Cerebellar nuclear complex (tissue), 1 donor: Measurements from ENCODE around the gene TCF23.
"Not testable (repeated sequence)": the region's sequence is repeated elsewhere in the genome, so short reads cannot be mapped to it uniquely, and the experiment has no call there.

ENCODE experiments used
- DNase-seq, 2 experiments: peaks; one replicate each; lab custom pipeline; 2025; lab: John Stamatoyannopoulos, UW

Gene TCF23

DNA sequence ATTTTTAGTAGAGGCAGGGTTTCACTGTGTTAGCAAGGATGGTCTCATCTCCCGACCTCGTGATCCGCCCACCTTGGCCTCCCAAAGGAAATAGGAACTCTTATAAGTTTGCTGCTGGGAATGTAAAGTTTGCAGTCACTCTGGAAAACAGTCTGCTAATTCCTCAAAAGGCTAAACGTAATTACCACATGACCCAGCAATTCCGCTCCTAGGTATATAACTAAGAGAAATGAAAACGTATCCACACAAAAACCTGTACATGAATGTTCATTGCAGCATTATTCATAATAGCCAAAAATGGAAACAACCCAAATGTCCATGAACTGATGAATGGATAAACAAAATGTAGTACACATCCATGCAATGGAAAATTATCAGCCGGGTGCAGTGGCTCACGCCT, 41.2 kb downstream of the TCF23 start:
- DNase-seq = no peak

DNA sequence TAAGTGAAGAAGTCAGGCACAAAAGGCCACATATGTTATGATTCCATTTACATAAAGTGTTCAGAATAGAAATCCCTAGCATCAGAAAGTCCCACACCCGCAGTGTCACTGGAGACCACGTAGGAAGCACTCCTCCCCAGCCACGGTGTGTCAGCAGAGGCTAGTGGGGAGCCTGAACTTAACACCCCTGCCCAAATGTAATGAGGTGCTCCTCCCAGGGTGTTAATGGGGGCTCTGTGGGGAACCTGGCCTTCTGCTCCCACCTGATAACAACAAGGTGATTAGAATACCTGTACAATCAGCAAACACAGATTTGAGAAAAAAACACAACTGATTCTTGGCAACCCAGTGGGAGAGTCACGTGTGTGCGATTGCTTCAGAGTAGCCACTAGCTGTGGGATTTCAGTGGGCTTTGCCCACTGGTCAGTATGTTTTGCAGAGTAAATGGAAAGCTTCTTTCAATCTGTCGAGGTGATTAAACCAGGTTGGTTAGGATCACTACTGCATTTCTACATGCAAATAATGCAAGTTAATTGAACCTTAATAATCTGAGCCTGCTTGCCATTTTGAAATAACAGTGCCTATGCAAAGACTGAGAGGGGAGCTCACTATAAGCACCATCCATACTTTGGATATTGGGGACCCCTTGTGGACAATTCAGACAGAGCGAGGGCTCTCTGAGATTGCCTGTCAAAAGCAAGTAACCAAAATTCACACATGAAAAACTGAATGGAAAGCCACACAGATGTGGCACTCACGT, 42.4 kb downstream of the TCF23 start:
- DNase-seq = peak in 1 of 2 experiments; percentile 3

DNA sequence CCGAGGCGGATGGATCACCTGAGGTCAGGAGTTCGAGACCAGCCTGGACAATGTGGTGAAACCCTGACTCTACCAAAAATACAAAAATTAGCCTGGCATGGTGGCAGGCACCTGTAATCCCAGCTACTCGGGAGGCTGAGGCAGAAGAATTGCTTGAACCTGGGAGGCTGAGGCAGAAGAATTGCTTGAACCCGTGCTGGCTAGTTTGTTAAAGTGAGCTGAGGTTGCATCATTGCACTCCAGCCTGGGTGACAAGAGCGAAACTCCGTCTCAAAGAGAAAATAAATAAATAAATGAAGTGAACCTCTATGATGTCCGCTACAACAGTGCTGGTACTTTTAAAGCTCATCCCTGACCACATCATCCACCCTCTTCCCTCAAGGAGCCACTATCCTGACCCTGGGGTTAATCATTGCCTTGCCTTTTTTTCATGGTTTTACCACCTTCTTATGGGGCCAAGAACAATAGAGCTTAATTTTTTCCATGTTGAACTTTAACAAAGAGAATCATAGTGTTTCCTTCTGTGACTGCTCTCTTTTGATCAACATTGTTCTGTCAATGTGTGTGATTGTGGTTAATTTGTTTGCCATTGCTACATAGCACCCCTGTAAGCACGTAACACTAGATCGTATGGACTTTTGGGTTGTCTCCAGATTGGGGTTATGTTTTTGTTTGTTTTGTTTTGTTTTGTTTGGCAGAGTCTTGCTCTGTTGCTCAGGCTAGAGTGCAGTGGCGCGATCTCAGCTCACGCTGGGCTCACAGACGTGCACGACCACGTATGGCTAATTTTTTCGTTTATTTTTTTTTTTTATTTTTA, 45.9 kb downstream of the TCF23 start:
- DNase-seq = no peak

DNA sequence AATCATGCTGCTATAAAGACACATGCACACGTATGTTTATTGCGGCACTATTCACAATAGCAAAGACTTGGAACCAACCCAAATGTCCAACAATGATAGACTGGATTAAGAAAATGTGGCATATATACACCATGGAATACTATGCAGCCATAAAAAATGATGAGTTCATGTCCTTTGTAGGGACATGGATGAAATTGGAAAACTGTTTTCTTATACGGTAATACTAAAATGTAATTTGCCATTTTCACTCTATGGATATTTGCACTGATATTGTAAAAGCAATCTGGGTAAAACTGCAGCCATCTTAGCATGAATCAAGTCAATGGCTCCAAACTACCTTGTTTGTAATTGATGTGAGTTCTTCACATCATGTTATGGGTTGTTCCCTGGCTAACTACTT, 47.0 kb downstream of the TCF23 start:
- DNase-seq = not testable (repeated sequence)

DNA sequence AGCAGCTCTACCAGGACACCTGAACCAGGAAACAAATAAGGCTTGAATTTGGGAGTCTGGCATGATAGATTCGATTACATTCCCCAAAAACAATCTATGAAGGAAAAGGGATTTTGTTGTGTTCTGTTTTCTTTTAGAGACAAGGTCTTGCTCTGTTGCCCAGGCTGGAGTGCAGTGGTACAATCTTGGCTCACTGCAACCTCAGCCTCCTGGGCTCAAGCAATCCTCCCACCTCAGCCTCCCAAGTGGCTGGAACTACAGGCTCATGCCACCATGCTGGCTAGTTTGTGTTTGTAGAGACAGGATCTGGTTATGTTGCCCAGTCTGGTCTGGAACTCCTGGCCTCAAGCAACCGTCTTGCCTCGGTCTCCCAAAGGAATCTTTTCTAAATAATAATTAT, 49.3 kb downstream of the TCF23 start:
- not testable (repeated sequence) for DNase-seq

DNA sequence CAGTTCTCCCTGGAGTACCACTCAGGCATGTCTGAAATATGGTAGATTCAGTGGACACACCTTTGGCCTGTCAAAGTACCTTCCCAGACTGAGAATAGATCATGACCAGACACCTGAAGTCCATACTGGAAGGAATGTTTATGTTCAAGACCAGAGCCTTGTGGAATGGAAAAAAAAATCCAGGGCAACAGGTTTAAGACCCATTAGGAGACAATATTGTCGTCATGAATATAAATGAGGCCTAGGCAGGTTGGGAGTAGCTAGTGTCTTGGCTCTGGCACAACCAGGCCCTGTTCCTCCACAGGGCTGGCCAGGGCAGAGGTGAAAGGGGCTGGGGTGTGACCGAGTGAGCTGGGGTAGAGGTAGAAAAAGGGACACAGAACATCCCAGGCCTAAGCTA, 49.8 kb downstream of the TCF23 start:
- DNase-seq = no peak

DNA sequence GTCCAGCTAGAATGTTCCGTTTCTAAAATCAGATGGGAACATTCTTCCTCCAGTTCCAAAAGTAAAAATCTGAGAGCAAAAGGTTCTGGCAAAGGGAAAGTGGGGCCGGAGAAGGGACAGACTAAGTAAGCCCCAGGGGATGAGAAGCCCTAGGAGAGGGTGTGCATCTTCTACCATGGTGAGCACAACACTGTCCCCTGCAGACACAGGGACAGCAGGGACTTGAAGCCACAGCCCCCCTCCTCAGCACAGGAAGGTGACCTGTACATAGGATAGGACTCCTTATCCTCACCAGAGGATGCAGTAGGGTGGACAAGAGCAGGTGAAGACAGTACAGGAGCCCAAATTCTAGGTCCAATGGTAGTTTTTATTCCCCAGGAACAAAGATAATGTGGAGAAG, 50.4 kb downstream of the TCF23 start:
- no peak for DNase-seq

DNA sequence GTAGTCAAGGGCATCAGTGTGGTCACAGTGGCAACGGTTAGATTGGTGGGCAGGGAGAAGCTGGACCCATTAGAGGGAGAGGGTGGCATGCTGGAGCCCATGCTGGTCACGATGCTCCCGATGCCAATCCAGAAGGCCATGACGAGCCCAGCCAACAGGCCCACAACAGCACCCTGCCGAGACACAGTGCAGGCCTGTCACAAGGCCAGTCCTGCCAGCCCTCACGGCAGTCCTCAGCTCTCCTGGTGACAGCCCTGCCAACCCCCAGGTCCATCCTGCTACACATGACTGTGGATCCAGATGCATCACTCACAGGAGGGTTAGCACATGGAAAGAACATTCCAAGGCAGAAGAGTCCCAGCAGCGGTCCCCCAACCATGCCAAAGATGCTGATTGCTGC, 52.9 kb downstream of the TCF23 start:
- DNase-seq = no peak

DNA sequence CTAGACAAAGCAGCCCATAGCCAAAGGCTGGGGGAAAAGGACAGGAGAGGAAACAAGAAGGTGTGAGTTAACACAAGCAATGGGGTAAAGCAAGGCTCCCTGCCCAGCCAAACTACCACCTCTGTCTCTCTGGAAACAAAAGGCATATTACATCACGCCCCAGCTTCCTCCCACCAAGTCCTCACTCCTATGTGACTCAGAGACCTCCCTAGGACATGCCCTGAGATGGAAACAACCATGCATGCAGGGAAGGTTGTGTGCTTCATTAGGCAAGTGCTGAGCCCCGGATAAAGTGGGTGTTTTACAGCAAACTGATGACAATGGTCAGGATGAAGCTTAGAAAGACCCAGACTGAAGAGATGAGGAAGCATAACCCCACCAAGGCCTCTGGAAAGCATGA, 54.0 kb downstream of the TCF23 start:
- no peak for DNase-seq

DNA sequence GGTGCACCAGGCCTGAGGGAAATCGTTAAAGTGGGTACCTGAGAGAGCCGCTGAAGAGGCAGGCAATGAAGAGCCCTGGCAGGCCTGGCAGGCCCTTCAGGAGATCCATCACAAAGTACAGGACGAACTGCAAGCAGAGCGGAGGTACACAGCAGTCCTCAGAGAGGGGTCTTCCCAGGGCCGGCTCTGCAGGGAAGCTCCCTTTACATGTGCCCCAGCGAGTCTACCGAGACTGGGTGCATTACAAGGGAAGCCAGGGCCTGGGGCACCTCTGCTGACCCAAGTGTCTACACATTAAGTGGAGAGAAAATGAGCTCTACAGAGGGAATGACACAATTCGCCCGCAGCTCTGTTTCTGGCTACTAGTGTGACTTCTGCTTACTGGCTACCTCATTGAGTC, 54.9 kb downstream of the TCF23 start:
- DNase-seq = no peak

DNA sequence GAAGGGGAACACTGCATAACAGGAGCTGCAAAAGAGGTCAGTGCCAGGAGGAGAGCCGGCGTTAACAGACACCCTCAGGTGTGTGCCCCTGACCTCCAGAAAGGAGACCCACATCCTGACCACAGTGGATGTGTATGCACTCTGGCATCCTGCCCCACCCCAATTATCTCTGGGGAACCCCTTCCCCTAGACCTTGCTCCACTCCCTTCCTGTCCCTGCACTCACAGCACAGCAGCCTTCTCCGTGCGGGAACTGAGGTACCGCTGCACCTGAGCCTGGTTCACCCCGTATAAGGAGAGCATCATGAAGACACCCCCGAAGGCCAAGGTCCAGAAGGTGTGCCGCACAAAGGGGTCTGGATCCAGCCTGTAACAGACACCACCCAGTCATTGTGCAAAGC, 55.8 kb downstream of the TCF23 start:
- DNase-seq = no peak

DNA sequence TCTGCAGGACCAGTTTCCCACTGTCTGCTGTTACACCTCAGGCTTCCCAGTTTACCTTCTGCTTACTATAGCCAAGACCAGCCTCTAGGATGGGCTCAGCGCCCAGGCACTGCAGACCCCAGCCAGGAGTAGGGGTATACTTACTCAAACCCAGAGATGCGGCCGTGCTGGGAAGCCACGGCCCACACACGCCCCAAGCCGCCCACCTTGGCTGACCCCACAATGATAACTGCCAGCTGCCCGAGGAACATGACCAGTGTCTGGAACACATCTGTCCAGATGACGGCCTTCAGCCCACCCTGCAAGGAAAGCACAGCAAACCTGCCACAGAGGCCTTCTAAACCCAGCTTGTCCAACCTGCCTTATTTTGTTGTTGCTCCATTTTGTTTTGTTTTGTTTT, 56.4 kb downstream of the TCF23 start:
- DNase-seq = no peak

DNA sequence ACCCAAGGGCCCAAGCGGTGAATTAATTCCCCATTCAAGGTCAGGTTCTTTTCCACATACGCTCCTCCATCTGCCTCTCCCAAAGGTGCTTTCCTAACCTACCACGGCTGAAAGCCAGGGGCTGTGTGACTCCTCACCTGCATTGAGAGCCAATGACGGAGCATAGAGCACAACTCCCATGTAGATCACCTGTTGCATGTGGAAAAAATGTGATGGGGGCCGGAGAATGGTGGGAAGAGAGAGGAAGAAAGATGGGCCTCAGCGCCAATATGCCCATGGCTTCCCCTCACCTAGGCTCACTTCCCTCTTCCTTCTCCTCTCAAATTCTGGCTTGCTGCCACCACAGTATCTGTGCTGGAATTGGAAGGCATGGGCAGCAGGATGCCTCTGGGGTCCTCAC, 57.5 kb downstream of the TCF23 start:
- no peak for DNase-seq
